HUES48 (cell line): ENCODE results near the gene USH2A.

Source experiments
- H3K27ac ChIP-seq: one replicate; pipeline ENCODE4 v1.7.0; 2013; ENCODE audit warnings: low read depth, low read length, inconsistent platforms
- H3K27me3 ChIP-seq: 2 replicates; pipeline ENCODE4 v1.6.1; 2013; ENCODE audit warnings: mild to moderate bottlenecking, low read length; ENCODE audit not compliant: control insufficient read depth, insufficient read depth
- H3K36me3 ChIP-seq: 2 replicates; pipeline ENCODE4 v1.6.1; 2013; ENCODE audit warnings: low read length; ENCODE audit not compliant: control insufficient read depth, insufficient read depth
- H3K4me1 ChIP-seq: 2 replicates; pipeline ENCODE4 v1.6.1; 2013; ENCODE audit warnings: mild to moderate bottlenecking, low read length; ENCODE audit not compliant: control insufficient read depth, insufficient read depth
- H3K4me3 ChIP-seq: 2 replicates; pipeline ENCODE4 v1.5.1; 2013; ENCODE audit warnings: mild to moderate bottlenecking, low read depth, low read length
- H3K9ac ChIP-seq: 2 replicates; pipeline ENCODE4 v1.6.1; 2013; ENCODE audit warnings: mild to moderate bottlenecking, low read depth, low read length, moderate library complexity
- H3K9me3 ChIP-seq: 2 replicates; pipeline ENCODE4 v1.6.1; 2013; ENCODE audit warnings: low read length; ENCODE audit not compliant: control insufficient read depth, insufficient read depth

The USH2A gene

DNA sequence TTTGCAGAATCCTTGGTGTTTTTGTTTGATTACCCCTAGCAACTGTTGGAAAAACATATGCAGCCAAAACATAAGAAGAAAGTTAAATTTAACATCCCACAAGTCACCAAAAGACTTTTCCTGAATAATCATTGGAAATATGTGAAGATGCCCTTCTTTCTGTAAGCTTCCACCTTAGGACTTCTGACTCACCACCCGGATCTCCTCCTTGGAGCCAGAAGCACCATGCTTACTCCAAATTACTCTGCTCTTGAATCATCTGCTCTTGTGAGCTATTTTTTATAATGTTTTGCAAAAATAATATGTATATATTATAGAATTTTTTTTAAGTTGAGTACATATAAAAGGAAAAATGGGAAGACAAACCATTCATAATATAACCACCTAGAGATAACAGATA lies 464.4 kb downstream of the USH2A start:
- H3K4me3 ChIP-seq: no peak overlapping the region
- H3K4me1 ChIP-seq: no peaks in the 10 kb centered on the region
- H3K27me3 ChIP-seq: no peaks in the 10 kb centered on the region
- H3K27ac ChIP-seq: no peak overlapping the region
- no peaks in the 10 kb centered on the region for H3K36me3 ChIP-seq
- H3K9ac ChIP-seq: no peak overlapping the region
- no peaks in the 10 kb centered on the region for H3K9me3 ChIP-seq

- no peaks in the 10 kb centered on the region for H3K9me3 ChIP-seq
- H3K27ac ChIP-seq: no peak overlapping the region
- H3K4me3 ChIP-seq: no peak overlapping the region
- H3K27me3 ChIP-seq: no peaks in the 10 kb centered on the region
- H3K36me3 ChIP-seq: no peaks in the 10 kb centered on the region
- H3K9ac ChIP-seq: no peak overlapping the region
- H3K4me1 ChIP-seq: no peaks in the 10 kb centered on the region
Observed at GRCh38 chr1:215957663-215958062, 465.6 kb downstream of the USH2A start.

GRCh38 chr1:215932558-215932957 lies 490.7 kb downstream of the USH2A start:
- no peaks in the 10 kb centered on the region for H3K9me3 ChIP-seq
- H3K4me1 ChIP-seq: no peaks in the 10 kb centered on the region; the same call in 1 of the 2 replicates
- no peaks in the 10 kb centered on the region for H3K36me3 ChIP-seq
- H3K4me3 ChIP-seq: no peak overlapping the region
- no peak overlapping the region for H3K27ac ChIP-seq
- H3K9ac ChIP-seq: no peak overlapping the region
- H3K27me3 ChIP-seq: no peaks in the 10 kb centered on the region

GRCh38 chr1:215926670-215927069 lies 496.6 kb downstream of the USH2A start:
- Histone ChIP-seq H3K9me3 (no peaks in the 10 kb centered on the region), H3K27me3 (no peaks in the 10 kb centered on the region), H3K36me3 (no peaks in the 10 kb centered on the region), H3K27ac (no peak overlapping the region), H3K9ac (no peak overlapping the region), H3K4me1 (no peaks in the 10 kb centered on the region; the same call in 1 of the 2 replicates), H3K4me3 (no peak overlapping the region)

- H3K36me3 ChIP-seq: no peaks in the 10 kb centered on the region
- no peak overlapping the region for H3K9ac ChIP-seq
- no peaks in the 10 kb centered on the region for H3K4me1 ChIP-seq
- H3K4me3 ChIP-seq: no peak overlapping the region
- H3K9me3 ChIP-seq: no peaks in the 10 kb centered on the region
- no peak overlapping the region for H3K27ac ChIP-seq
- no peaks in the 10 kb centered on the region for H3K27me3 ChIP-seq
Observed at GRCh38 chr1:215923129-215923824, 500.0 kb downstream of the USH2A start.

DNA sequence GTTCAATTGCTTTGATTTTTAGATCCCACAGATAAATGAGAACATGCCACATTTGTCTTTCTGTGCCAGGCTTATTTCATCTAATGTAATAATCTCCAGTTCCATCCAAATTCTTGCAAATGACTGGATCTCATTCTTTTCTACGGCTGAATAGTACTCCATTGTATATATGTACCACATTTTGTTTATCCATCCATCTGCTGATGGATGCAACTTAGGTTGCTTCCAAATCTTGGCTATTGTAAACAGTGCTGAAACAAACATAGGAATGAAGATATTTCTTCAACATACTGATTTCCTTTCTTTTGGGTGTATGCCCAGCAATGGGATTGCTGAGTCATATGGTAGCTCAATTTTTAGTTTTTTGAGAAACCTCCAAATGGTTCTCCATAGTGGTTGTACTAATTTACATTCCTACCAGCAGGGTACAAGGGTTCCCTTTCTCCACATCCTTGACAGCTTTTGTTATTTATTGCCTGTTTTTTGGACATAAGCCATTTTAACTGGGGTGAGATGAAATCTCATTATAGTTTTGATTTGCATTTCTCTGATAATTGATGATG lies 511.8 kb downstream of the USH2A start:
- H3K4me1 ChIP-seq: no peaks in the 10 kb centered on the region
- H3K27me3 ChIP-seq: no peaks in the 10 kb centered on the region
- no peaks in the 10 kb centered on the region for H3K9me3 ChIP-seq
- H3K27ac ChIP-seq: no peak overlapping the region
- H3K9ac ChIP-seq: no peak overlapping the region
- H3K36me3 ChIP-seq: no peaks in the 10 kb centered on the region
- H3K4me3 ChIP-seq: no peak overlapping the region

GRCh38 chr1:215905493-215906115 lies 517.6 kb downstream of the USH2A start:
- Histone ChIP-seq H3K9ac (no peak overlapping the region), H3K36me3 (no peaks in the 10 kb centered on the region), H3K4me3 (no peak overlapping the region), H3K27ac (no peak overlapping the region), H3K4me1 (no peaks in the 10 kb centered on the region), H3K27me3 (no peaks in the 10 kb centered on the region), H3K9me3 (no peaks in the 10 kb centered on the region)

DNA sequence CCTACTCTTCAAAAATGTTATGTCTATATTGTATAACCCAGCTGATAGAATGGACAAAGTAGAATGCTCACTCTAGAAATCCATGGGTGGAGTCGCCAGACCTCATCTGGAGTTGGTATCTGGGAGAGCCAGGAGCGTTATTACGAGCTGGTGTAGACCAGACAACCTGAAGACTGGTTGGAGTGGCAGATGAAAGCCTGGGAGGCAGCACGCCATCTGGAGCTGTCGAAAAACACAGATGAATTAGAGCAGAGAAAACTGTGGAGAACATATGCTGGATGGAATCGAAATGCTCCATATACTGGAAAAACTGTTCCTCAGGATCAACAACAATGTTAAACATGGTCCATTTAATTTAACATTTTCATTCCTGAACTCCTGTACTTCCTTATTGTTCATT lies 522.6 kb downstream of the USH2A start:
- H3K27ac ChIP-seq: no peak overlapping the region
- no peaks in the 10 kb centered on the region for H3K4me1 ChIP-seq
- no peak overlapping the region for H3K4me3 ChIP-seq
- H3K9ac ChIP-seq: no peak overlapping the region
- no peaks in the 10 kb centered on the region for H3K27me3 ChIP-seq
- no peaks in the 10 kb centered on the region for H3K36me3 ChIP-seq
- no peaks in the 10 kb centered on the region for H3K9me3 ChIP-seq

GRCh38 chr1:215899901-215900300 lies 523.3 kb downstream of the USH2A start:
- H3K27me3 ChIP-seq: no peaks in the 10 kb centered on the region

DNA sequence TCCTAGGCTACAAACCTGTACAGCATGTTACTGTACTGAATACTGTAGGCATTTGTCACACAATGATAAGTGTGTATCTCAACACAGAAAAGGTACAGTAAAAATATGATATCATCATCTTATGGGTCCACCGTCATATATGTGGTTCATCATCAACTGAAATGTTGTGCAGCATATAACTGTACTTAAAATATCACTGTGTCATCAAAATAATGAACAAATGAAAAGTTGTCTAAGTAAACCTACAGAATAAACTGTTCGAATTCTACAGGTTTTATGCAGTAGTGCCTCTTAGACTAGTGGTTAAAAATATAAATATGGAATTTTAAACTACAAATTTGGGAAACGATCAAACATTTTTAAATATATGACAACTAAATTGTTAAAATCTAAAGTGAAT lies 527.4 kb downstream of the USH2A start:
- Histone ChIP-seq H3K4me1 (no peaks in the 10 kb centered on the region), H3K27ac (no peak overlapping the region), H3K36me3 (no peaks in the 10 kb centered on the region), H3K27me3 (no peaks in the 10 kb centered on the region), H3K4me3 (no peak overlapping the region), H3K9ac (no peak overlapping the region), H3K9me3 (no peaks in the 10 kb centered on the region)

More at GRCh38 chr1:215899901-215900300, 523.3 kb downstream of the USH2A start:
- no peak overlapping the region for H3K9ac ChIP-seq
- no peaks in the 10 kb centered on the region for H3K9me3 ChIP-seq
- no peak overlapping the region for H3K27ac ChIP-seq
- H3K4me1 ChIP-seq: no peaks in the 10 kb centered on the region
- H3K4me3 ChIP-seq: no peak overlapping the region
- H3K36me3 ChIP-seq: no peaks in the 10 kb centered on the region

DNA sequence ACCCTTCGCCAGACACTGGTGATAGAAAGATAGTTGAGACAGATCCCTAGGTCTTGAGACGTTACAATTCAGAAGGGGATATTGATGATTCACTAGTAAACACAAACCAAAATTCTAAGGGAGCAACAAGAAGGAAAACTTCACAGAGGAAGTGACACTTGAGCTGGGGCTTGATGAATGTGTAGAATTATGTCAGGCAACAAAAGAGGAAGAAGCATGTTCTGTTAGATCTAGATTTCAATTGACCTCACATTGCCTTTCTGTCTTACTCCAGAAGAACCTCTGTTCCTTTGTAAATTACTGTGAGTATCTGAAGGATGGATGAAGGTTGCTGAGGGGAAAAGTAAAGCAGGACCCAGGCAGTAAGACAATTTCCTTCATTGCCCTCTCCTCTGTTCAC lies 528.0 kb downstream of the USH2A start:
- Histone ChIP-seq H3K27ac (no peak overlapping the region), H3K4me1 (no peaks in the 10 kb centered on the region), H3K4me3 (no peak overlapping the region), H3K9ac (no peak overlapping the region), H3K27me3 (no peaks in the 10 kb centered on the region), H3K36me3 (no peaks in the 10 kb centered on the region), H3K9me3 (no peaks in the 10 kb centered on the region)
